Inflammatory macrophage treated with lipopolysaccharide for 1 hour (primary cell): ENCODE measurements around the gene PDHA1.

Experiments
- DNase-seq, 2 donors: peaks; one replicate each; pipeline ENCODE4 v3.0.0-alpha.2; 2020 to 2022

Gene PDHA1

GRCh38 chrX:19377799-19378198, 34.1 kb downstream of the PDHA1 start:
- DNase-seq: no peak

- no peak for DNase-seq
These were observed 37.6 kb downstream of the PDHA1 start for GRCh38 chrX:19381326-19381725.

- DNase-seq: peak; percentile 68 to 70
These were observed 38.9 kb downstream of the PDHA1 start for GRCh38 chrX:19382555-19383145.

GRCh38 chrX:19386679-19387078, 43.0 kb downstream of the PDHA1 start:
- no peak for DNase-seq

GRCh38 chrX:19388064-19388679, 44.4 kb downstream of the PDHA1 start:
- no peak for DNase-seq

- no peak for DNase-seq
These were observed 45.0 kb downstream of the PDHA1 start for GRCh38 chrX:19388741-19389140.

- DNase-seq: no peak
These were observed 45.6 kb downstream of the PDHA1 start for GRCh38 chrX:19389227-19389845.

GRCh38 chrX:19392078-19392477, 48.4 kb downstream of the PDHA1 start:
- no peak for DNase-seq

GRCh38 chrX:19392703-19393102, 49.0 kb downstream of the PDHA1 start:
- no peak for DNase-seq

GRCh38 chrX:19403696-19404095, 60.0 kb downstream of the PDHA1 start:
- DNase-seq: peak; percentile 1 to 8

GRCh38 chrX:19410259-19410658, 66.5 kb downstream of the PDHA1 start:
- DNase-seq: no peak
